ENCODE measurements around the gene ZNF513.

The ZNF513 gene

GRCh38 chr2:27381577-27382181 is 1.1 kb upstream of the ZNF513 start:
- DNase-seq (ENCODE audit: low read depth in 2 of 3, low spot score in 2 of 3) = no peak

GRCh38 chr2:27379836-27380625 is 503 bp downstream of the ZNF513 start:
- no peak for DNase-seq (ENCODE audit: low read depth in 2 of 3, low spot score in 2 of 3)

GRCh38 chr2:27379383-27379835 is 1.1 kb downstream of the ZNF513 start:
- no peak for DNase-seq (ENCODE audit: low read depth in 2 of 3, low spot score in 2 of 3)

GRCh38 chr2:27378809-27379290 is 1.7 kb downstream of the ZNF513 start:
- DNase-seq (ENCODE audit: low read depth in 2 of 3, low spot score in 2 of 3) = no peak

GRCh38 chr2:27378096-27378808 is 2.3 kb downstream of the ZNF513 start:
- no peak for DNase-seq (ENCODE audit: low read depth in 2 of 3, low spot score in 2 of 3)

- no peak for DNase-seq (ENCODE audit: low read depth in 2 of 3, low spot score in 2 of 3)
Observed at GRCh38 chr2:27377618-27378095, 2.9 kb downstream of the ZNF513 start.

GRCh38 chr2:27376866-27377617 is 3.5 kb downstream of the ZNF513 start:
- DNase-seq (ENCODE audit: low read depth in 2 of 3, low spot score in 2 of 3) = no peak

GRCh38 chr2:27376151-27376865 is 4.2 kb downstream of the ZNF513 start:
- no peak for DNase-seq (ENCODE audit: low read depth in 2 of 3, low spot score in 2 of 3)

GRCh38 chr2:27375513-27376099 is 4.9 kb downstream of the ZNF513 start:
- DNase-seq (ENCODE audit: low read depth in 2 of 3, low spot score in 2 of 3) = no peak

- no peak for DNase-seq (ENCODE audit: low read depth in 2 of 3, low spot score in 2 of 3)
Observed at GRCh38 chr2:27373567-27373966, 7.0 kb downstream of the ZNF513 start.

- no peak for DNase-seq (ENCODE audit: low read depth in 2 of 3, low spot score in 2 of 3)
Observed at GRCh38 chr2:27372937-27373336, 7.6 kb downstream of the ZNF513 start.

GRCh38 chr2:27370816-27371620 is 9.5 kb downstream of the ZNF513 start:
- peak in 1 of 3 experiments; percentile 19 for DNase-seq (ENCODE audit: low read depth in 2 of 3, low spot score in 2 of 3)

- DNase-seq (ENCODE audit: low read depth in 2 of 3, low spot score in 2 of 3) = peak; percentile 91 to 99 (median 96)
Observed at GRCh38 chr2:27370026-27370815, 10.3 kb downstream of the ZNF513 start, which contains the start of the genes EIF2B4 and SNX17. Gene EIF2B4, minus strand, starts transcription at chr2:27370338. Its CDS starts 24 bp downstream, at chr2:27370314. Gene SNX17, plus strand, starts transcription at chr2:27370616. Its CDS starts 128 bp downstream, at chr2:27370744.

- peak in 1 of 3 experiments; percentile 28 for DNase-seq (ENCODE audit: low read depth in 2 of 3, low spot score in 2 of 3)
Observed at GRCh38 chr2:27369471-27370025, 11.0 kb downstream of the ZNF513 start.

- DNase-seq (ENCODE audit: low read depth in 2 of 3, low spot score in 2 of 3) = no peak
Observed at GRCh38 chr2:27363933-27364332, 16.6 kb downstream of the ZNF513 start.

GRCh38 chr2:27362678-27363420 is 17.7 kb downstream of the ZNF513 start:
- DNase-seq (ENCODE audit: low read depth in 2 of 3, low spot score in 2 of 3) = no peak

All from activated CD8-positive, alpha-beta memory T cell treated with anti-CD3 and anti-CD28 coated beads for 48 hours (primary cell).